Right hindlimb (tissue), 1 donor: ENCODE measurements around the gene STK24.

Source experiments
- DNase-seq: peaks from one replicate; pipeline ENCODE4 v3.0.0-alpha.2; 2018

The STK24 gene

GRCh38 chr13:98508280-98508679 lies 68.6 kb downstream of the STK24 start:
- DNase-seq: no peak

- DNase-seq: peak; percentile 60
These were observed 69.6 kb downstream of the STK24 start for GRCh38 chr13:98507282-98507797.

- DNase-seq: no peak
These were observed 70.1 kb downstream of the STK24 start for GRCh38 chr13:98506728-98507230.

GRCh38 chr13:98506322-98506721 lies 70.6 kb downstream of the STK24 start:
- DNase-seq: no peak

GRCh38 chr13:98505217-98505616 lies 71.7 kb downstream of the STK24 start:
- DNase-seq: no peak

- DNase-seq: no peak
These were observed 72.4 kb downstream of the STK24 start for GRCh38 chr13:98504371-98504963.

- DNase-seq: no peak
These were observed 72.9 kb downstream of the STK24 start for GRCh38 chr13:98504029-98504351.

GRCh38 chr13:98503175-98504028 lies 73.5 kb downstream of the STK24 start:
- no peak for DNase-seq

- no peak for DNase-seq
These were observed 75.9 kb downstream of the STK24 start for GRCh38 chr13:98500963-98501421.

GRCh38 chr13:98496966-98497365 lies 79.9 kb downstream of the STK24 start:
- no peak for DNase-seq

- no peak for DNase-seq
These were observed 80.5 kb downstream of the STK24 start for GRCh38 chr13:98496479-98496791.

- DNase-seq: peak; percentile 60
These were observed 81.1 kb downstream of the STK24 start for GRCh38 chr13:98495627-98496478.

- no peak for DNase-seq
These were observed 82.1 kb downstream of the STK24 start for GRCh38 chr13:98494769-98495168.

GRCh38 chr13:98493042-98493712 lies 83.7 kb downstream of the STK24 start:
- DNase-seq: no peak

GRCh38 chr13:98492335-98493041 lies 84.4 kb downstream of the STK24 start:
- DNase-seq: no peak

GRCh38 chr13:98490866-98491265 lies 86.0 kb downstream of the STK24 start:
- DNase-seq: no peak

GRCh38 chr13:98490195-98490836 lies 86.6 kb downstream of the STK24 start:
- DNase-seq: no peak

GRCh38 chr13:98489446-98490194 lies 87.3 kb downstream of the STK24 start:
- no peak for DNase-seq

- no peak for DNase-seq
These were observed 88.2 kb downstream of the STK24 start for GRCh38 chr13:98488736-98489135.

GRCh38 chr13:98487522-98487921 lies 89.4 kb downstream of the STK24 start:
- no peak for DNase-seq

GRCh38 chr13:98487016-98487415 lies 89.9 kb downstream of the STK24 start:
- no peak for DNase-seq
